Cardiac fibroblast (primary cell): Measurements from ENCODE around the gene NEXMIF.
"Not testable (repeated sequence)": the region's sequence is repeated elsewhere in the genome, so short reads cannot be mapped to it uniquely, and the experiment has no call there.

Experiments used
- DNase-seq, 2 donors: peaks; one replicate each; pipeline versions ENCODE4 v3.0.0 to v3.0.0-alpha.2; 2010; ENCODE audit warnings: low read depth in 2 of 2
- H3K4me3 ChIP-seq, 2 donors: replicated peaks in 1 of 2; 1 replicate in 1 of 2; 2 replicates in 1 of 2; pipeline ENCODE4 v1.5.1; 2011; ENCODE audit warnings: low read depth in 2 of 2, low read length in 2 of 2, mild to moderate bottlenecking in 2 of 2, moderate library complexity in 1 of 2
- CTCF ChIP-seq: IDR thresholded peaks from one replicate; pipeline ENCODE4 v1.5.1; 2011; ENCODE audit warnings: low read depth, mild to moderate bottlenecking, low read length, inconsistent platforms

The NEXMIF gene

DNA sequence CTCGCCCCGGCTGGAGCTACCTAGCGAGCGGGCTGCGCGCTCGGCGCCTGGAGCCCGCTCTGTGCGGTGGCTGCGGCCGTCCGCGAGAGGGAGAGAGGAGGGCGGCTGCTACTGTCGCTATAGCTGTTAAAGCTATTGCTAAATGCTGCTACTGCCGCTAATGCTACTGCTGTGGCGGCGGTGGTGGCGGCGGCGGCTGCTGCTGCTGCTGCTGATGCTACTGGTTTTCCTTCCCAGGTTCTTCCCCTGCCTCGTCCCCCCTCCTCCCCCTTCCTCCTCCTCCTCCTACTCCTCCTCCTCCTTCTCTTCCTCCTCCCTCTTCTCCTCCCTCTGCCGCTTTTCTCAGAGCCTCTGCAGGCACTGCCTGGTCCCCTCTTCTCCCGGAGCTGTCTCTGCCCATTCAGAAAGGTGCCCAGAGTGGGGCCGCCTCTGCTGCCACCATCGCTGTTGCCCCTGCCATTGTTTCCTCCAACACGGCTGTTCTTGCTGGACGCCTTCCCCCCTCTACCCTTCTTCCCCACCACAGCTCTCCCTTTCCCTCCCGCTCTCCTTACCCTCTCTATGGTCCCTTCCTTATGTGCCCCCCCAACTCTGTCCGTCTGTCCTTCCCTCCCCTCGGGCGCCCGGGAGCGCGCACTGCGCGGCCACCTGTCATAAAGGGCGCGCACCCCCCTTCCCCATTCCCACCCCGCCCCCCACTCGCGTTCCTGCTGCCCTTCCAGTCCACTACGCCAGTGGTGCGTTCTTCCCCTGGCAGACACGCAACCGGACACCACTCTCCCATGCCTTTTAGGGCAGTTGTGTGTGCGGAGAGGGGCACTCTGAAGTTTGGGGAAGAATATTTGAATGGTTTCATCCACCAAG lies at the start of gene NEXMIF:
Gene NEXMIF, minus strand, starts transcription at position 228 of the 864 bp plus-strand sequence.
- DNase-seq = peak in 1 of 2 donors; percentile 13
- TF ChIP-seq CTCF = peak; percentile 14
- H3K4me3 ChIP-seq = peak within 1 kb of the TSS; percentile 8 to 37

GRCh38 chrX:74961962-74962361 lies 36.7 kb upstream of the NEXMIF start:
- DNase-seq, H3K4me3 ChIP-seq: not testable (repeated sequence)

- DNase-seq = no peak
Measured at GRCh38 chrX:74949717-74950116, 24.5 kb upstream of the NEXMIF start.

DNA sequence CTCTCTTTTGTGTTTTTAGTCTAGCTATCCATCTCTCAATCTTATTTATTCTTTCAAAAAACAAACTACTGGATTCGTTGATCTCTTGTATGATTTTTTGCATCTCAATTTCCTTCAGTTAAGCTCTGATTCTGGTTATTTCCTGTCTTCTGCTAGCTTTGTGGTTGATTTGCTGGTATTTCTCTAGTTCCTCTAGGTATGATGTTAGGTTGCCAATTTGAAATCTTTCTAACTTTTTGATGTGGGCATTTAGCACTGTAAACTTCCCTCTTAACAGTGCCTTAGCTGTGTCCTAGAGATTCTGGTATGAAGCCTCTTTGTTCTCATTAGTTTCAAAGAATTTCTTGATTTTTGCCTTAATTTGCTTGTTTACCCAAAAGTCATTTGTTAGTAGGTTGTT lies 15.2 kb upstream of the NEXMIF start:
- no peak for DNase-seq
- TF ChIP-seq CTCF = no peak

More at GRCh38 chrX:74949717-74950116, 24.5 kb upstream of the NEXMIF start:
- no peak for TF ChIP-seq CTCF
- no peak overlapping the region for H3K4me3 ChIP-seq

DNA sequence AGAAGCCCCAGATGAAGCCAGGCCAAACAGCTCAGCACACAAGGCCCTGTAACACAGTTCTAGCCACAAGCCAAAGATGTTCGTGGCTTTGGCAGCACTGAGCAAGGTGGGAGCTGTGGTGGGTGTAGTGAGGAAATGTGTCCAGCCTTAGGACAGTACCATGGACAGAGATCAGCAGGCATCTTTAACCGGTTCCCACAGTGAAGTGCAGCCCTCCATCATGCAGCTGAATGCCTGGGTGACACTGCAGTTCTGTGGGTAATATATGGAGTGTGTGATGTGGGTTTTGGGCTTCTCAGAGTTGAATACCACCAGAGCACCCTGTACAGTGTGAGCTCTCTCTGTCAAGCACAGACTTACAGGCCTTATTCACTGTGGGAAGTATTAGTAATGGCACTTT lies 6.0 kb upstream of the NEXMIF start:
- TF ChIP-seq CTCF = no peak
- DNase-seq = no peak
- no peak overlapping the region for H3K4me3 ChIP-seq

More for the DNA sequence above, 15.2 kb upstream of the NEXMIF start:
- H3K4me3 ChIP-seq = no peak overlapping the region

GRCh38 chrX:74924449-74925224 lies 615 bp downstream of the NEXMIF start:
- peak; percentile 3 to 13 for DNase-seq
- peak overlapping the region; percentile 8 to 37 for H3K4me3 ChIP-seq
- TF ChIP-seq CTCF = no peak

- TF ChIP-seq CTCF = no peak
- no peak overlapping the region for H3K4me3 ChIP-seq
- DNase-seq = no peak
Measured at GRCh38 chrX:74923942-74924448, 1.3 kb downstream of the NEXMIF start.
